ENCODE data around the gene WDR83.
A peak's percentile ranks its signal among the peaks of the same experiment; 100 is the strongest.
"Not testable (repeated sequence)": the region's sequence is repeated elsewhere in the genome, so short reads cannot be mapped to it uniquely, and the experiment has no call there.

The WDR83 gene

GRCh38 chr19:12676384-12676792, 9.8 kb downstream of the WDR83 start:
- H3K36me3 ChIP-seq (ENCODE audit: control insufficient read depth, insufficient read depth, low read length), result peaks cover 40% of the 10 kb centered on the region
- no peaks in the 10 kb centered on the region for H3K4me1 ChIP-seq (ENCODE audit: control insufficient read depth, insufficient read depth, low read length)
- no peak overlapping the region for H3K27ac ChIP-seq (ENCODE audit: low read depth, low read length)
- H3K4me3 ChIP-seq (ENCODE audit: low read length), result no peak overlapping the region
- no peaks in the 10 kb centered on the region for H3K27me3 ChIP-seq (ENCODE audit: control insufficient read depth, insufficient read depth, low read length)
- H3K9ac ChIP-seq (ENCODE audit: low read length), result no peak overlapping the region

- Histone ChIP-seq H3K9ac (ENCODE audit: low read length) (no peak overlapping the region), H3K4me3 (ENCODE audit: low read length) (no peak overlapping the region), H3K27me3 (ENCODE audit: control insufficient read depth, insufficient read depth, low read length) (no peaks in the 10 kb centered on the region), H3K36me3 (ENCODE audit: control insufficient read depth, insufficient read depth, low read length) (peaks cover 40% of the 10 kb centered on the region), H3K4me1 (ENCODE audit: control insufficient read depth, insufficient read depth, low read length) (no peaks in the 10 kb centered on the region), H3K27ac (ENCODE audit: low read depth, low read length) (no peak overlapping the region)
Measured at GRCh38 chr19:12676928-12677327, 10.3 kb downstream of the WDR83 start.

GRCh38 chr19:12678039-12678438, 11.4 kb downstream of the WDR83 start:
- H3K9ac ChIP-seq (ENCODE audit: low read length); H3K4me3 ChIP-seq (ENCODE audit: low read length); H3K4me1 ChIP-seq (ENCODE audit: control insufficient read depth, insufficient read depth, low read length); H3K27me3 ChIP-seq (ENCODE audit: control insufficient read depth, insufficient read depth, low read length); H3K27ac ChIP-seq (ENCODE audit: low read depth, low read length): not testable (repeated sequence)
- peaks cover 40% of the 10 kb centered on the region for H3K36me3 ChIP-seq (ENCODE audit: control insufficient read depth, insufficient read depth, low read length)

GRCh38 chr19:12680034-12680433, 13.4 kb downstream of the WDR83 start:
- Histone ChIP-seq H3K4me1 (ENCODE audit: control insufficient read depth, insufficient read depth, low read length) (no peaks in the 10 kb centered on the region), H3K9ac (ENCODE audit: low read length) (no peak overlapping the region), H3K4me3 (ENCODE audit: low read length) (no peak overlapping the region), H3K36me3 (ENCODE audit: control insufficient read depth, insufficient read depth, low read length) (peaks cover 31% of the 10 kb centered on the region), H3K27me3 (ENCODE audit: control insufficient read depth, insufficient read depth, low read length) (no peaks in the 10 kb centered on the region), H3K27ac (ENCODE audit: low read depth, low read length) (no peak overlapping the region)

- H3K9ac ChIP-seq (ENCODE audit: low read length), result peak within 1 kb of the TSS; percentile 92
- H3K27me3 ChIP-seq (ENCODE audit: control insufficient read depth, insufficient read depth, low read length), result no peaks in the 10 kb centered on the region
- H3K4me1 ChIP-seq (ENCODE audit: control insufficient read depth, insufficient read depth, low read length), result no peaks in the 10 kb centered on the region
- H3K36me3 ChIP-seq (ENCODE audit: control insufficient read depth, insufficient read depth, low read length), result peaks cover 19% of the 10 kb centered on the region
- peak within 1 kb of the TSS; percentile 98 for H3K27ac ChIP-seq (ENCODE audit: low read depth, low read length)
- H3K4me3 ChIP-seq (ENCODE audit: low read length), result peak within 1 kb of the TSS; percentile 100
Measured at GRCh38 chr19:12681074-12681987, 14.7 kb downstream of the WDR83 start, which contains the start of gene DHPS. Gene DHPS, minus strand, starts transcription at chr19:12681880. Its CDS starts 114 bp downstream, at chr19:12681766.

GRCh38 chr19:12685831-12686230, 19.2 kb downstream of the WDR83 start:
- Histone ChIP-seq H3K27me3 (ENCODE audit: control insufficient read depth, insufficient read depth, low read length) (no peaks in the 10 kb centered on the region), H3K4me1 (ENCODE audit: control insufficient read depth, insufficient read depth, low read length) (no peaks in the 10 kb centered on the region), H3K9ac (ENCODE audit: low read length) (no peak overlapping the region), H3K27ac (ENCODE audit: low read depth, low read length) (no peak overlapping the region), H3K36me3 (ENCODE audit: control insufficient read depth, insufficient read depth, low read length) (no peaks in the 10 kb centered on the region), H3K4me3 (ENCODE audit: low read length) (no peak overlapping the region)

- Histone ChIP-seq H3K27ac (ENCODE audit: low read depth, low read length) (no peak within 1 kb of the TSS), H3K4me3 (ENCODE audit: low read length) (no peak within 1 kb of the TSS), H3K9ac (ENCODE audit: low read length) (no peak within 1 kb of the TSS), H3K4me1 (ENCODE audit: control insufficient read depth, insufficient read depth, low read length) (no peaks in the 10 kb centered on the region), H3K27me3 (ENCODE audit: control insufficient read depth, insufficient read depth, low read length) (no peaks in the 10 kb centered on the region), H3K36me3 (ENCODE audit: control insufficient read depth, insufficient read depth, low read length) (no peaks in the 10 kb centered on the region)
Measured at GRCh38 chr19:12687496-12688196, 21.0 kb downstream of the WDR83 start, which contains the start of gene GNG14. Gene GNG14, plus strand, starts transcription at chr19:12687998. Its CDS starts 51 bp downstream, at chr19:12688049.

GRCh38 chr19:12689012-12689411, 22.4 kb downstream of the WDR83 start:
- Histone ChIP-seq H3K4me3 (ENCODE audit: low read length) (no peak overlapping the region), H3K9ac (ENCODE audit: low read length) (no peak overlapping the region), H3K36me3 (ENCODE audit: control insufficient read depth, insufficient read depth, low read length) (no peaks in the 10 kb centered on the region), H3K27ac (ENCODE audit: low read depth, low read length) (no peak overlapping the region), H3K27me3 (ENCODE audit: control insufficient read depth, insufficient read depth, low read length) (no peaks in the 10 kb centered on the region), H3K4me1 (ENCODE audit: control insufficient read depth, insufficient read depth, low read length) (no peaks in the 10 kb centered on the region)

- H3K9ac ChIP-seq (ENCODE audit: low read length), result no peak overlapping the region
- H3K27me3 ChIP-seq (ENCODE audit: control insufficient read depth, insufficient read depth, low read length), result no peaks in the 10 kb centered on the region
- no peak overlapping the region for H3K27ac ChIP-seq (ENCODE audit: low read depth, low read length)
- H3K4me3 ChIP-seq (ENCODE audit: low read length), result no peak overlapping the region
- no peaks in the 10 kb centered on the region for H3K4me1 ChIP-seq (ENCODE audit: control insufficient read depth, insufficient read depth, low read length)
- no peaks in the 10 kb centered on the region for H3K36me3 ChIP-seq (ENCODE audit: control insufficient read depth, insufficient read depth, low read length)
Measured at GRCh38 chr19:12689581-12690216, 23.1 kb downstream of the WDR83 start.

GRCh38 chr19:12692960-12693359, 26.4 kb downstream of the WDR83 start:
- Histone ChIP-seq H3K27ac (ENCODE audit: low read depth, low read length) (no peak overlapping the region), H3K36me3 (ENCODE audit: control insufficient read depth, insufficient read depth, low read length) (no peaks in the 10 kb centered on the region), H3K9ac (ENCODE audit: low read length) (no peak overlapping the region), H3K4me1 (ENCODE audit: control insufficient read depth, insufficient read depth, low read length) (peaks cover 6% of the 10 kb centered on the region), H3K27me3 (ENCODE audit: control insufficient read depth, insufficient read depth, low read length) (no peaks in the 10 kb centered on the region), H3K4me3 (ENCODE audit: low read length) (no peak overlapping the region)

GRCh38 chr19:12694641-12695040, 28.0 kb downstream of the WDR83 start:
- Histone ChIP-seq H3K4me1 (ENCODE audit: control insufficient read depth, insufficient read depth, low read length) (peaks cover 6% of the 10 kb centered on the region), H3K27ac (ENCODE audit: low read depth, low read length) (no peak overlapping the region), H3K4me3 (ENCODE audit: low read length) (no peak overlapping the region)

GRCh38 chr19:12695096-12695495, 28.5 kb downstream of the WDR83 start:
- no peaks in the 10 kb centered on the region for H3K27me3 ChIP-seq (ENCODE audit: control insufficient read depth, insufficient read depth, low read length)
- H3K36me3 ChIP-seq (ENCODE audit: control insufficient read depth, insufficient read depth, low read length), result peaks cover 3% of the 10 kb centered on the region
- H3K4me1 ChIP-seq (ENCODE audit: control insufficient read depth, insufficient read depth, low read length), result peaks cover 6% of the 10 kb centered on the region
- H3K4me3 ChIP-seq (ENCODE audit: low read length), result no peak overlapping the region
- H3K27ac ChIP-seq (ENCODE audit: low read depth, low read length), result no peak overlapping the region
- no peak overlapping the region for H3K9ac ChIP-seq (ENCODE audit: low read length)

More at GRCh38 chr19:12694641-12695040, 28.0 kb downstream of the WDR83 start:
- Histone ChIP-seq H3K9ac (ENCODE audit: low read length) (no peak overlapping the region), H3K27me3 (ENCODE audit: control insufficient read depth, insufficient read depth, low read length) (no peaks in the 10 kb centered on the region), H3K36me3 (ENCODE audit: control insufficient read depth, insufficient read depth, low read length) (peaks cover under 1% of the 10 kb centered on the region)
